ENCODE results near the gene FEM1B. TPM values are rescaled to one million over a fixed set of nuclear protein-coding genes. Genes with fewer than 3 reads are reported as not detected.

Gene FEM1B
- total RNA-seq, 1 donor from 2014 or later, result 73.5 TPM

- Histone ChIP-seq H3K36me3 (ENCODE audit: control insufficient read depth, insufficient read depth, low read length) (peaks cover 7% of the 10 kb centered on the region), H3K4me3 (ENCODE audit: low read depth, low read length) (peak overlapping the region; percentile 92), H3K27me3 (ENCODE audit: control insufficient read depth, insufficient read depth, low read length) (no peaks in the 10 kb centered on the region)
- no peak for TF ChIP-seq CTCF (IDR thresholded peaks at IDR 0.05; ENCODE audit: insufficient read depth, low read length, severe bottlenecking)
- no peak for DNase-seq (ENCODE audit: low read depth)
- no peak for FAIRE-seq
These were observed 3.5 kb downstream of the FEM1B start for GRCh38 chr15:68281008-68281407.

GRCh38 chr15:68283401-68283800 is 5.9 kb downstream of the FEM1B start:
- TF ChIP-seq CTCF (IDR thresholded peaks at IDR 0.05; ENCODE audit: insufficient read depth, low read length, severe bottlenecking), result no peak
- Histone ChIP-seq H3K27me3 (ENCODE audit: control insufficient read depth, insufficient read depth, low read length) (no peaks in the 10 kb centered on the region), H3K4me3 (ENCODE audit: low read depth, low read length) (no peak overlapping the region), H3K36me3 (ENCODE audit: control insufficient read depth, insufficient read depth, low read length) (peaks cover 8% of the 10 kb centered on the region)
- FAIRE-seq, result no peak
- DNase-seq (ENCODE audit: low read depth), result no peak

- DNase-seq (ENCODE audit: low read depth) (no peak), FAIRE-seq (no peak)
- no peak for TF ChIP-seq CTCF (IDR thresholded peaks at IDR 0.05; ENCODE audit: insufficient read depth, low read length, severe bottlenecking)
- Histone ChIP-seq H3K36me3 (ENCODE audit: control insufficient read depth, insufficient read depth, low read length) (peaks cover 8% of the 10 kb centered on the region), H3K4me3 (ENCODE audit: low read depth, low read length) (no peak overlapping the region), H3K27me3 (ENCODE audit: control insufficient read depth, insufficient read depth, low read length) (no peaks in the 10 kb centered on the region)
These were observed 7.2 kb downstream of the FEM1B start for GRCh38 chr15:68284616-68285258.

- DNase-seq (ENCODE audit: low read depth), result peak; percentile 44
- no peak for FAIRE-seq
- H3K4me3 ChIP-seq (ENCODE audit: low read depth, low read length), result no peak overlapping the region
- no peaks in the 10 kb centered on the region for H3K27me3 ChIP-seq (ENCODE audit: control insufficient read depth, insufficient read depth, low read length)
- H3K36me3 ChIP-seq (ENCODE audit: control insufficient read depth, insufficient read depth, low read length), result peaks cover 8% of the 10 kb centered on the region
- TF ChIP-seq CTCF (IDR thresholded peaks at IDR 0.05; ENCODE audit: insufficient read depth, low read length, severe bottlenecking), result no peak
These were observed 7.9 kb downstream of the FEM1B start for GRCh38 chr15:68285259-68285980.

- DNase-seq (ENCODE audit: low read depth) (no peak), FAIRE-seq (no peak)
- Histone ChIP-seq H3K27me3 (ENCODE audit: control insufficient read depth, insufficient read depth, low read length) (no peaks in the 10 kb centered on the region), H3K4me3 (ENCODE audit: low read depth, low read length) (no peak overlapping the region), H3K36me3 (ENCODE audit: control insufficient read depth, insufficient read depth, low read length) (peaks cover 14% of the 10 kb centered on the region)
- TF ChIP-seq CTCF (IDR thresholded peaks at IDR 0.05; ENCODE audit: insufficient read depth, low read length, severe bottlenecking), result no peak
These were observed 8.7 kb downstream of the FEM1B start for GRCh38 chr15:68286256-68286655.

All from bronchial epithelial cell (primary cell).